ENCODE measurements around the gene EEF1G.

EEF1G gene

GRCh38 chr11:62607714-62608113 is 34.0 kb upstream of the EEF1G start:
- Histone ChIP-seq H3K9me2 (replicated peaks; ENCODE audit: insufficient read depth, low read length) (no peaks in the 10 kb centered on the region), H3K9me3 (ENCODE audit: insufficient read depth, low read length) (no peaks in the 10 kb centered on the region), H3K9ac (ENCODE audit: low read length) (no peak overlapping the region), H3K4me2 (ENCODE audit: low read depth, low read length, poor library complexity, severe bottlenecking) (no peak overlapping the region), H3K79me2 (ENCODE audit: insufficient read depth, low read length) (peaks cover 12% of the 10 kb centered on the region; the same call in 1 of the 2 replicates), H4K20me1 (ENCODE audit: low read depth, low read length) (no peaks in the 10 kb centered on the region), H3K27me3 (ENCODE audit: low read length) (no peaks in the 10 kb centered on the region), H3K27ac (ENCODE audit: low read depth, low read length) (no peak overlapping the region), H3K36me3 (ENCODE audit: low read length) (no peaks in the 10 kb centered on the region), H3K4me3 (ENCODE audit: insufficient read depth, low read length, poor library complexity, severe bottlenecking) (no peak overlapping the region), H2AFZ (ENCODE audit: low read depth, low read length, severe bottlenecking) (no peak overlapping the region), H3F3A (ENCODE audit: insufficient read depth) (peaks cover 7% of the 10 kb centered on the region; the same call in 1 of the 2 replicates)
- no peak for TF ChIP-seq CTCF (IDR thresholded peaks at IDR 0.05; ENCODE audit: insufficient read depth, low read length, poor library complexity, severe bottlenecking)
- TF ChIP-seq EZH2phosphoT487 (conservative IDR thresholded peaks at IDR 0.05; ENCODE audit: low read length): no peak

GRCh38 chr11:62605902-62606301 is 32.2 kb upstream of the EEF1G start:
- H3K9me2 ChIP-seq (replicated peaks; ENCODE audit: insufficient read depth, low read length): no peaks in the 10 kb centered on the region
- no peak overlapping the region for H3K4me3 ChIP-seq (ENCODE audit: insufficient read depth, low read length, poor library complexity, severe bottlenecking)
- H3K9ac ChIP-seq (ENCODE audit: low read length): no peak overlapping the region
- TF ChIP-seq CTCF (IDR thresholded peaks at IDR 0.05; ENCODE audit: insufficient read depth, low read length, poor library complexity, severe bottlenecking) (no peak), EZH2phosphoT487 (conservative IDR thresholded peaks at IDR 0.05; ENCODE audit: low read length) (no peak)
- no peak overlapping the region for H3K27ac ChIP-seq (ENCODE audit: low read depth, low read length)
- peaks cover 7% of the 10 kb centered on the region for H3K79me2 ChIP-seq (ENCODE audit: insufficient read depth, low read length)
- H3K4me2 ChIP-seq (ENCODE audit: low read depth, low read length, poor library complexity, severe bottlenecking): no peak overlapping the region
- no peaks in the 10 kb centered on the region for H4K20me1 ChIP-seq (ENCODE audit: low read depth, low read length)
- H2AFZ ChIP-seq (ENCODE audit: low read depth, low read length, severe bottlenecking): no peak overlapping the region
- no peaks in the 10 kb centered on the region for H3K9me3 ChIP-seq (ENCODE audit: insufficient read depth, low read length)
- H3K27me3 ChIP-seq (ENCODE audit: low read length): no peaks in the 10 kb centered on the region
- no peaks in the 10 kb centered on the region for H3K36me3 ChIP-seq (ENCODE audit: low read length)
- H3F3A ChIP-seq (ENCODE audit: insufficient read depth): no peaks in the 10 kb centered on the region

- H3K9me2 ChIP-seq (replicated peaks; ENCODE audit: insufficient read depth, low read length): no peaks in the 10 kb centered on the region
- H3K9me3 ChIP-seq (ENCODE audit: insufficient read depth, low read length): no peaks in the 10 kb centered on the region
- no peak overlapping the region for H3K4me2 ChIP-seq (ENCODE audit: low read depth, low read length, poor library complexity, severe bottlenecking)
- H3K4me3 ChIP-seq (ENCODE audit: insufficient read depth, low read length, poor library complexity, severe bottlenecking): no peak overlapping the region
- no peak overlapping the region for H2AFZ ChIP-seq (ENCODE audit: low read depth, low read length, severe bottlenecking)
- no peak overlapping the region for H3K9ac ChIP-seq (ENCODE audit: low read length)
- H3K79me2 ChIP-seq (ENCODE audit: insufficient read depth, low read length): peaks cover 10% of the 10 kb centered on the region
- H3K36me3 ChIP-seq (ENCODE audit: low read length): no peaks in the 10 kb centered on the region
- no peaks in the 10 kb centered on the region for H4K20me1 ChIP-seq (ENCODE audit: low read depth, low read length)
- TF ChIP-seq EZH2phosphoT487 (conservative IDR thresholded peaks at IDR 0.05; ENCODE audit: low read length): no peak
- TF ChIP-seq CTCF (IDR thresholded peaks at IDR 0.05; ENCODE audit: insufficient read depth, low read length, poor library complexity, severe bottlenecking): no peak
- H3K27me3 ChIP-seq (ENCODE audit: low read length): no peaks in the 10 kb centered on the region
- no peak overlapping the region for H3K27ac ChIP-seq (ENCODE audit: low read depth, low read length)
- H3F3A ChIP-seq (ENCODE audit: insufficient read depth): peaks cover under 1% of the 10 kb centered on the region; the same call in 1 of the 2 replicates
These were observed 31.8 kb upstream of the EEF1G start for GRCh38 chr11:62605467-62605866.

Measured in SU-DHL-6 (cell line).